IMR-90 (cell line): Measurements from ENCODE around the gene SLC9A7. TPM values are rescaled to one million over a fixed set of nuclear protein-coding genes. Genes with fewer than 3 reads are reported as not detected.

Experiments used
- polyA plus RNA-seq, 3 experiments: library from polyadenylated mRNA; depleted of rRNA; stranded (reverse); fragments of >200 nt; gene quantifications; 2 replicates each; pipeline ENCODE4 v1.2.3, GENCODE V29; 2012; ENCODE audit warnings: low replicate concordance in 1 of 3
- total RNA-seq: library from RNA; depleted of rRNA; stranded (reverse); fragments of >200 nt; gene quantifications from 2 replicates; pipeline ENCODE4 v1.2.3, GENCODE V29; 2012
- TF ChIP-seq, protein P1 (sequence below): fragments of 150-350 bp; IDR thresholded peaks from 2 replicates; pipeline ENCODE4 v1.6.1; 2017; ENCODE audit warnings: mild to moderate bottlenecking, antibody characterized with exemption, low read length, low read depth

SLC9A7 gene
- total and polyA plus RNA-seq, 2 of the 4 experiments (the other 2 are of a cell fraction): 14.4 to 76.4 TPM

DNA sequence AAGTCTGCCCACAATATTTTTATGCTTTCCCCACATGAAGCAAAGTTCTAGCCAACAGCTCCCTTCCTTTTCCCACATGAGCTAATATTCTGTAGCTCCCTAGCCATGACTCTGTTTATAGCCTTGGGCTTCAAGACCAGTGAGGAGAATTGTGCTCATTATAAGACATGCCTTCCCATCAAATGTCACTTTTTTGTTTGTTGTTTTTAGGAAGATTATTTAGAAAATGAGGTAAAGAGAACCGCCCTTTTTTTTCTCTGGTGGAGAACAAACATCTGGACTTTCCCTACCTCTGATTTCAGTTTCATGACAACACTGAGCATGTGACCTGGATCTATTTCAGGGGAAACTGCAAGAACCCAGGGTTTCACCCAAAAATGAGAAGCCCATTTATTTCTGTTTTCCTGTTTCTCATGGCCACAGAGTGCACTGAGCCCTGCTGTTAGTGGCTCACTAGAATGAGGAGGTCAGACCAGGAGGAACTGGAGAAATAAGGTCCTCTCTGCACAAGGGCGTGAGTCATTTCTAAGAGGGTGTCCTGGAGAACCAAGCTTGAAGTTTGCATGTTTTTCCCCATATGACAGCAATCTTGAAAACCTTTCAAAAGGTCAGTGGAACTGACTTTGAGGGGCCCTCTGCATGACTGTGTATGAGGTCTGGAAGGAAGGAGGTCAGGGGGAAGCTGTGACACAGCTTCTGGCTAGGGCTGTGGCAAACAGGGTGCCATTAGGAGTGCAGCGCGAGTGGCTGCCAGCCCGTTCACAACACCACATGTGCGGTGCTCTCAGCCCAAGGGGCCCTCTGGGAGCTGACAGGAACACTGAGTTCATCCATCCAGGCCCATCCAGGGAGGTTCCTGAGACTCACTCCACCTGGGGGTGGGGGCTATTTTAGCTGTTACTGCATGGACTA is 130.2 kb downstream of the SLC9A7 start (continued):
- TF ChIP-seq, protein P1, sequence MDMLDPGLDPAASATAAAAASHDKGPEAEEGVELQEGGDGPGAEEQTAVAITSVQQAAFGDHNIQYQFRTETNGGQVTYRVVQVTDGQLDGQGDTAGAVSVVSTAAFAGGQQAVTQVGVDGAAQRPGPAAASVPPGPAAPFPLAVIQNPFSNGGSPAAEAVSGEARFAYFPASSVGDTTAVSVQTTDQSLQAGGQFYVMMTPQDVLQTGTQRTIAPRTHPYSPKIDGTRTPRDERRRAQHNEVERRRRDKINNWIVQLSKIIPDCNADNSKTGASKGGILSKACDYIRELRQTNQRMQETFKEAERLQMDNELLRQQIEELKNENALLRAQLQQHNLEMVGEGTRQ: no peak
